Measurements from ENCODE around the gene GPX1. TPM values are rescaled to one million over a fixed set of nuclear protein-coding genes. Genes with fewer than 3 reads are reported as not detected.
"Not testable (repeated sequence)": the region's sequence is repeated elsewhere in the genome, so short reads cannot be mapped to it uniquely, and the experiment has no call there.

The GPX1 gene
- total RNA-seq: 100 to 1,000 TPM; 155 to 485 (median 274) TPM

DNA sequence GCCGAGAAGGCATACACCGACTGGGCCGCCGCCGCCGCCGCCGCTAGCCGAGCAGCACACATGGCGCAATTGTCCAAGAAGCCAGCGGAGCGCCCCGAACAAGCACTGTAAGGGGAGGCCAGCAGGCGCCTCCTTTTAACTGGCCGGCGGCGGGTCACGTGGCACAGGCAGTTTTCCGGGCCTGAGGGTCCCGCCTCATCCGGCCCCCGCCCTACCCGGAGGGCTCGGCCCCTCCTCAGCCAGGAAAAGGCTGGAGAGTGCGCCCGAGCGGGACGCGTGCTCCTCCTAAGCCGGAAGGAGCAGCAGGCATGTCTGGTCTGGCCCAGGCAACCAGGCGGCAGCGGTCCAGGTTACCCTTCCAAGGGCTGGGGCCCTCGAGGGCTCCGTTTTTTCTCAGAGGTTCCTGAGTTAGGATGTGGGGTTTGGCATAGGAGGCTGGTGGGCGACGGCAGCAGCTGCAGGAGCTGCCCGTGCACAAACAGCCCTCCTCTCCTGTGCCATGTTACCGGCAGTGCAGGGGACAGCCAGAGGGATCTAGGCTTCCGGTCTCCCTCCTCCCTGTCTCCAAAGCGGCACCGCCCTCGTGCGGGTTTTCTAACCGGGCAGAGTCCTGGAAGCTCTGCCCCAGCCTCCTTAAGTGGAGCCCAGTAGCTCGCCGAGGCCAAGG lies at the start of gene GPX1:
GPX1 (minus strand) TSS at position 137 of the 667 bp plus-strand sequence; CDS start at position 62, 75 bp downstream.
- DNase-seq: peak; percentile 97
- Histone ChIP-seq H3K27ac (peak within 1 kb of the TSS; percentile 90 to 98 (median 94)), H3K4me3 (peak within 1 kb of the TSS; percentile 55 to 84 (median 68)), H3K36me3 (peaks cover 0 to 36% (median 10%) of the 10 kb centered on the region in 4 donors), H3K4me1 (peaks cover 13 to 41% (median 20%) of the 10 kb centered on the region in 4 donors), H3K27me3 (no peaks in the 10 kb centered on the region), H3K9me3 (no peaks in the 10 kb centered on the region)
- WGBS, 2 donors (ENCODE audit: low coverage in 1 of 2): 1% methylated on average over 24 of the region's 46 CpGs; no CpG with 5 or more reads in 1 of the 2 donors
- in situ Hi-C loops (cut with MboI; ENCODE audit: low pct_ligation_motif_present in 1 of 4, low pct_unique_long_range_greater_than_20kb in 1 of 4, low sequenced_read_pairs in 3 of 4) (no loop called here), intact Hi-C loops (cut with DNase I; ENCODE audit: low total_unique reads) (no loop called here)
- TF ChIP-seq POLR2A (IDR thresholded peaks at IDR 0.05) (peak; percentile 97), POLR2AphosphoS5 (IDR thresholded peaks at IDR 0.05) (peak; percentile 97 to 98 (median 98)), EP300 (IDR thresholded peaks at IDR 0.05; ENCODE audit: low read depth) (no peak)
- TF ChIP-seq, protein P1, sequence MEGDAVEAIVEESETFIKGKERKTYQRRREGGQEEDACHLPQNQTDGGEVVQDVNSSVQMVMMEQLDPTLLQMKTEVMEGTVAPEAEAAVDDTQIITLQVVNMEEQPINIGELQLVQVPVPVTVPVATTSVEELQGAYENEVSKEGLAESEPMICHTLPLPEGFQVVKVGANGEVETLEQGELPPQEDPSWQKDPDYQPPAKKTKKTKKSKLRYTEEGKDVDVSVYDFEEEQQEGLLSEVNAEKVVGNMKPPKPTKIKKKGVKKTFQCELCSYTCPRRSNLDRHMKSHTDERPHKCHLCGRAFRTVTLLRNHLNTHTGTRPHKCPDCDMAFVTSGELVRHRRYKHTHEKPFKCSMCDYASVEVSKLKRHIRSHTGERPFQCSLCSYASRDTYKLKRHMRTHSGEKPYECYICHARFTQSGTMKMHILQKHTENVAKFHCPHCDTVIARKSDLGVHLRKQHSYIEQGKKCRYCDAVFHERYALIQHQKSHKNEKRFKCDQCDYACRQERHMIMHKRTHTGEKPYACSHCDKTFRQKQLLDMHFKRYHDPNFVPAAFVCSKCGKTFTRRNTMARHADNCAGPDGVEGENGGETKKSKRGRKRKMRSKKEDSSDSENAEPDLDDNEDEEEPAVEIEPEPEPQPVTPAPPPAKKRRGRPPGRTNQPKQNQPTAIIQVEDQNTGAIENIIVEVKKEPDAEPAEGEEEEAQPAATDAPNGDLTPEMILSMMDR (IDR thresholded peaks at IDR 0.05): peak in 2 of 5 experiments; percentile 10 to 15

DNA sequence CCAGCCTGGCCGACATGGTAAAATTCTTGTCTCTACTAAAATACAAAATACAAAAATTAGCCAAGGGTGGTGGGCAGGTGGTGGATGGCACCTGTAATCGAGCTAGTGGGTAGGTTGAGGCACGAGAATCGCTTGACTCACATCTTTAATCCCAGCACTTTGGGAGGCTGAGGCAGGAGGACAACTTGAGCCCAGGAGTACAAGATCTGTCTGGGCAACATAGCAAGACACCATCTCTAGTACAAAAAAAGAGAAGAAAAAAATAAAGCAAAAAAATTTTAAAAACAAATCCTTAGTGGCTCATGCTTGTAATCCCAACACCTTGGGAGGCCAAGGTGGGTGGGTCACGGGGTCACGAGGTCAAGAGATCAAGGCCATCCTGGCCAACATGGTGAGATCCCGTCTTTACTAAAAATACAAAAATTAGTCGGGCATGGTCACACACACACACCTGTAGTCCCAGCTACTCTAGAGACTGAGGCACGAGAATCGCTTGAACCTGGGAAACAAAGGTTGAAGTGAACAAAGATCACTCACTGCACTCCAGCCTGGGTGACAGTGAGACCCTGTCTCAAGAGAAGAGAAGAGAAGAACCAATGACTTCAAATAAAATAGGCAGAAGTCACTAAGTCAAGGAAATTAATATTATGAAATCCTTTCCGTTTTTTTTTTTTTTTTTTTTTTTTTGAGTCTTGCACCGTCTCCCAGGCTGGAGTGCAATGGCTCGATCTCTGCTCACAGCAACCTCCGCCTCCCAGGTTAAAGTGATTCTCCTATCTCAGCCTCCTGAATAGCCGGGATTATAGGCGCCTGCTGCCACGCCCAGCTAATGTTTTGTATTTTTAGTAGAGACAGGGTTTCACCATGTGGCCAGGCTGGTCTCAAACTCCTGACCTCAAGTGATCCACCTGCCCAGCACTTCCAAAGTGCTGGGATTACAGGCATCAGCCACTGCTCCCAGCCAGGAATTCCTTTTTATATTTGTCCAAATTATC lies 48.7 kb upstream of the GPX1 start:
- Histone ChIP-seq H3K4me1 (peaks cover 29 to 84% (median 45%) of the 10 kb centered on the region in 4 donors), H3K27me3 (no peaks in the 10 kb centered on the region), H3K27ac (peak overlapping the region; percentile 48 to 66 (median 62)), H3K36me3 (peaks cover 0 to 6% (median 0%) of the 10 kb centered on the region in 4 donors), H3K9me3 (no peaks in the 10 kb centered on the region), H3K4me3 (no peak overlapping the region)
- TF ChIP-seq EP300 (IDR thresholded peaks at IDR 0.05; ENCODE audit: low read depth) (no peak), POLR2AphosphoS5 (IDR thresholded peaks at IDR 0.05) (no peak), POLR2A (IDR thresholded peaks at IDR 0.05) (no peak)
- TF ChIP-seq, protein P1 (IDR thresholded peaks at IDR 0.05): no peak
- in situ Hi-C loops (cut with MboI; ENCODE audit: low pct_ligation_motif_present in 1 of 4, low pct_unique_long_range_greater_than_20kb in 1 of 4, low sequenced_read_pairs in 3 of 4) (no loop called here), intact Hi-C loops (cut with DNase I; ENCODE audit: low total_unique reads) (no loop called here)
- DNase-seq: no peak
- 49 to 58% methylated on average over 9 to 17 of the region's 17 CpGs for WGBS, 2 donors (ENCODE audit: low coverage in 1 of 2)

DNA sequence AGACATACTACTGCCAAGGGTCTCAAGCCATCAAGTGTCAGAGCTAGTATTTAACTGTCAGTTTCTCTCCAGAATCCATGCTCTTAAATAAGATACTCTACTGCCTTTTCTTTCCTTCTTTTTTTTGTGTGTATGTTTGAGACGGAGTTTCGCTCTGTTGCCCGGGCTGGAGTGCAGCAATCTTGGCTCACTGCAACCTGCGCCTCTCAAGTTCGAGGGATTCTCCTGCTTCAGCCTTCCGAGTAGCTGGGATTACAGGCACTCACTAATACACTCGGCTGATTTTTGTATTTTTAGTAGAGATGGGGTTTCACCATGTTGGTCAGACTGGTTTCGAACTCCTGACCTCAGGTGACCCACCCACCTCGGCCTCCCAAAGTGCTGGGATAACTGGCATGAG lies 47.4 kb upstream of the GPX1 start:
- H3K9me3 ChIP-seq; H3K27me3 ChIP-seq; intact Hi-C loops (cut with DNase I; ENCODE audit: low total_unique reads); H3K4me3 ChIP-seq; H3K36me3 ChIP-seq; in situ Hi-C loops (cut with MboI; ENCODE audit: low pct_ligation_motif_present in 1 of 4, low pct_unique_long_range_greater_than_20kb in 1 of 4, low sequenced_read_pairs in 3 of 4); DNase-seq: not testable (repeated sequence)
- 48 to 55% methylated on average over 6 to 9 of the region's 9 CpGs for WGBS, 2 donors (ENCODE audit: low coverage in 1 of 2)
- H3K4me1 ChIP-seq: peaks cover 30 to 92% (median 48%) of the 10 kb centered on the region in 4 donors
- H3K27ac ChIP-seq: peak overlapping the region; percentile 48 to 66 (median 62)

DNA sequence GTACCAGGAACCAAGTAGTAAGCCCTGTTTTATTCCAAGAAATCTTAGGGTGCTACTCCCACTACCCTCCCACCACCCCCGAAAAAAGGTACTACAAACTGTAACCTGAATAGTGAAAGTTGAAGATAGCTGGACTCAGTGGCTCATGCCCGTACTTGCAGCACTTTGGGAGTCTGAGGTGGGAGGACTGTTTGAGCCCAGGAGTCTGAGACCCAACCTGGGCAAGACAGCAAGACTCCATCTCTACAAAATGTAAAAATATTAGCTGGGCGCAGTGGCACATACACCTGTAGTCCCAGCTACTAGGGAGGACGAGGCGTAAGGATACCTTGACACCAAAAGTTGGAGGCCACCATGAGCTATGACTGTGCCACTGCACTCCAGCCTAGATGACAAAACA lies 45.7 kb upstream of the GPX1 start:
- Histone ChIP-seq H3K4me3 (no peak overlapping the region), H3K4me1 (peaks cover 16 to 90% (median 35%) of the 10 kb centered on the region in 4 donors), H3K27ac (no peak overlapping the region), H3K9me3 (no peaks in the 10 kb centered on the region), H3K27me3 (no peaks in the 10 kb centered on the region), H3K36me3 (peaks cover 0 to 6% (median 0%) of the 10 kb centered on the region in 4 donors)
- intact Hi-C loops (cut with DNase I; ENCODE audit: low total_unique reads): no loop called here
- DNase-seq: no peak
- TF ChIP-seq EP300 (IDR thresholded peaks at IDR 0.05; ENCODE audit: low read depth) (no peak), POLR2A (IDR thresholded peaks at IDR 0.05) (no peak), POLR2AphosphoS5 (IDR thresholded peaks at IDR 0.05) (no peak)
- TF ChIP-seq, protein P1 (IDR thresholded peaks at IDR 0.05): no peak
- WGBS, 2 donors (ENCODE audit: low coverage in 1 of 2): 76% methylated on average over 5 of the region's 5 CpGs; no CpG with 5 or more reads in 1 of the 2 donors
- in situ Hi-C loops (cut with MboI; ENCODE audit: low pct_ligation_motif_present in 1 of 4, low pct_unique_long_range_greater_than_20kb in 1 of 4, low sequenced_read_pairs in 3 of 4): no loop called here
